GM23338 (cell line): Measurements from ENCODE around the gene OR8D2. TPM values are rescaled to one million over a fixed set of nuclear protein-coding genes. Genes with fewer than 3 reads are reported as not detected.

Source experiments
- ATAC-seq: fragments of 200-7000 bp; cut with Tn5 transposase; 3 replicates; pipeline ENCODE4 v1.9.1; 2020
- DNase-seq: peaks from one replicate; pipeline ENCODE4 v3.0.0-alpha.2; 2015; ENCODE audit warnings: low spot score
- H2AFZ ChIP-seq: fragments of 200-600 bp; sonication (generic); 2 replicates; pipeline ENCODE4 v1.8.0; 2016; ENCODE audit warnings: antibody characterized with exemption, mild to moderate bottlenecking, moderate library complexity
- H3F3A ChIP-seq: fragments of 200-600 bp; sonication (generic); replicated peaks from 2 replicates; pipeline ENCODE4 v1.8.0; 2017; ENCODE audit warnings: antibody characterized with exemption, mixed run types, low read depth
- H3K27ac ChIP-seq: fragments of 200-600 bp; sonication (generic); 2 replicates; pipeline ENCODE4 v1.6.1; 2016; ENCODE audit warnings: low read depth
- H3K27me3 ChIP-seq: fragments of 200-600 bp; sonication (generic); 2 replicates; pipeline ENCODE4 v1.8.0; 2016; ENCODE audit warnings: mild to moderate bottlenecking, mixed run types, moderate library complexity; ENCODE audit not compliant: insufficient read depth
- H3K36me3 ChIP-seq: fragments of 200-600 bp; sonication (generic); 2 replicates; pipeline ENCODE4 v1.8.0; 2016; ENCODE audit warnings: mild to moderate bottlenecking; ENCODE audit not compliant: insufficient read depth
- H3K4me1 ChIP-seq: fragments of 200-600 bp; sonication (generic); 2 replicates; pipeline ENCODE4 v1.8.0; 2016; ENCODE audit warnings: mild to moderate bottlenecking, moderate library complexity; ENCODE audit not compliant: insufficient read depth
- H3K4me2 ChIP-seq: fragments of 200-600 bp; sonication (generic); 2 replicates; pipeline ENCODE4 v1.7.1; 2017; ENCODE audit warnings: mixed run types
- H3K4me3 ChIP-seq: fragments of 200-600 bp; sonication (generic); 2 replicates; pipeline ENCODE4 v1.6.1; 2016; ENCODE audit warnings: mixed run types
- H3K79me2 ChIP-seq: fragments of 200-600 bp; sonication (generic); replicated peaks from 2 replicates; pipeline ENCODE4 v1.8.0; 2017; ENCODE audit warnings: mild to moderate bottlenecking; ENCODE audit not compliant: insufficient read depth
- H3K9me2 ChIP-seq: fragments of 200-600 bp; sonication (generic); 2 replicates; pipeline ENCODE4 v1.8.0; 2017; ENCODE audit not compliant: insufficient read depth
- H4K20me1 ChIP-seq: fragments of 200-600 bp; sonication (generic); replicated peaks from 2 replicates; pipeline ENCODE4 v1.8.0; 2017; ENCODE audit warnings: mild to moderate bottlenecking; ENCODE audit not compliant: insufficient read depth
- H3K27ac Mint-ChIP-seq: 2 replicates; pipeline ENCODE4 v1.8.0; 2020; ENCODE audit warnings: inconsistent platforms, mild to moderate bottlenecking, moderate library complexity, mixed read lengths
- H3K27me3 Mint-ChIP-seq: 3 replicates; pipeline ENCODE4 v1.8.0; 2022; ENCODE audit warnings: low read depth, mild to moderate bottlenecking, moderate library complexity, mixed read lengths, inconsistent platforms; ENCODE audit not compliant: insufficient read depth, poor library complexity
- H3K36me3 Mint-ChIP-seq: 3 replicates; pipeline ENCODE4 v1.8.0; 2021; ENCODE audit warnings: low read depth, mild to moderate bottlenecking, inconsistent platforms, moderate library complexity, mixed read lengths
- H3K4me1 Mint-ChIP-seq: 3 replicates; pipeline ENCODE4 v1.8.0; 2020; ENCODE audit warnings: mild to moderate bottlenecking, inconsistent platforms, mixed read lengths
- H3K4me3 Mint-ChIP-seq: 3 replicates; pipeline ENCODE4 v1.8.0; 2021; ENCODE audit warnings: moderate library complexity, mild to moderate bottlenecking, inconsistent platforms, mixed read lengths
- H3K9me3 Mint-ChIP-seq: 3 replicates; pipeline ENCODE4 v1.8.0; 2020; ENCODE audit warnings: moderate library complexity, mild to moderate bottlenecking, inconsistent platforms, mixed read lengths
- CTCF ChIP-seq, 2 experiments: fragments of 200-600 bp in 1 of 2; sonication (generic) in 1 of 2; conservative IDR thresholded peaks; 2 replicates each; pipeline versions ENCODE4 v1.5.1 to v1.6.1; 2016 to 2017; ENCODE audit warnings: antibody characterized with exemption in 2 of 2, low read depth in 2 of 2, mild to moderate bottlenecking in 2 of 2, moderate library complexity in 1 of 2
- EZH2phosphoT487 ChIP-seq: fragments of 200-600 bp; sonication (generic); IDR thresholded peaks from one replicate; pipeline ENCODE4 v1.8.1; 2018; ENCODE audit warnings: antibody characterized with exemption; ENCODE audit not compliant: unreplicated experiment
- JUNB ChIP-seq: IDR thresholded peaks from one replicate; pipeline ENCODE4 v1.6.1; 2016; ENCODE audit warnings: antibody characterized with exemption; ENCODE audit not compliant: unreplicated experiment
- NANOG ChIP-seq: IDR thresholded peaks from 2 replicates; pipeline ENCODE4 v1.6.1; 2016; ENCODE audit warnings: antibody characterized with exemption, borderline replicate concordance
- POLR2AphosphoS5 ChIP-seq: IDR thresholded peaks from 2 replicates; pipeline ENCODE4 v1.6.1; 2016; ENCODE audit warnings: antibody characterized with exemption, low read depth
- STAT1 ChIP-seq: IDR thresholded peaks from one replicate; pipeline ENCODE4 v1.6.1; 2016; ENCODE audit warnings: antibody characterized with exemption; ENCODE audit not compliant: unreplicated experiment
- ZNF114 ChIP-seq: fragments of 250-450 bp; sonication (Bioruptor Pico); IDR thresholded peaks from 2 replicates; pipeline ENCODE4 v1.5.0; 2020; ENCODE audit warnings: mild to moderate bottlenecking, moderate library complexity
- ZNF462 ChIP-seq: fragments of 250-450 bp; sonication (Bioruptor Pico); IDR thresholded peaks from 2 replicates; pipeline ENCODE4 v1.5.0; 2020; ENCODE audit warnings: mild to moderate bottlenecking, moderate library complexity
- polyA plus RNA-seq: library from polyadenylated mRNA; unstranded; fragments of >200 nt; fragmentation: Nextera tagmentation; extraction: Ambion mirVana; gene quantifications from 2 replicates; pipeline ENCODE4 v1.2.1, GENCODE V29; 2016
- total RNA-seq: library from RNA; depleted of rRNA; stranded (reverse); fragments of >200 nt; shearing (Covaris generic); gene quantifications from 2 replicates; pipeline ENCODE4 v1.2.3, GENCODE V29; 2014
- TF ChIP-seq, protein P1 (sequence below): IDR thresholded peaks from 2 replicates; pipeline ENCODE4 v1.6.1; 2016; ENCODE audit warnings: antibody characterized with exemption
- TF ChIP-seq, protein P2 (sequence below): IDR thresholded peaks from one replicate; pipeline ENCODE4 v1.6.1; 2018; ENCODE audit warnings: antibody characterized with exemption; ENCODE audit not compliant: unreplicated experiment

Gene OR8D2
- total and polyA plus RNA-seq, 2 experiments from 2014 or later: not detected

DNA sequence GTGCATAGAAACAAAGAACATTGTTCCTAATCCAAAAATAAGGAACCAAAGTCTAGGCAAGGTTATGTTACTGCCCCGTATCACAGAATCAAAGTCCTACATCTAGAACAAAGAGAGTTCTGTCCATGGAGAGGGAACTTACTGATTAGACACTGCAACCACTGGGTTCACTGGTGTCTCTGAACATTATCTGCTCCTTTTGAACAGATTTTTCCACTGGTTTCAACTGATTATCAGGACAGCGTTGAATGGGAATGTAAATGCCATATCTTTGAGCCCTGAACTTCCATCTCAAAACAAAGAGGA lies 20.1 kb upstream of the OR8D2 start (continued):
- TF ChIP-seq, protein P1, sequence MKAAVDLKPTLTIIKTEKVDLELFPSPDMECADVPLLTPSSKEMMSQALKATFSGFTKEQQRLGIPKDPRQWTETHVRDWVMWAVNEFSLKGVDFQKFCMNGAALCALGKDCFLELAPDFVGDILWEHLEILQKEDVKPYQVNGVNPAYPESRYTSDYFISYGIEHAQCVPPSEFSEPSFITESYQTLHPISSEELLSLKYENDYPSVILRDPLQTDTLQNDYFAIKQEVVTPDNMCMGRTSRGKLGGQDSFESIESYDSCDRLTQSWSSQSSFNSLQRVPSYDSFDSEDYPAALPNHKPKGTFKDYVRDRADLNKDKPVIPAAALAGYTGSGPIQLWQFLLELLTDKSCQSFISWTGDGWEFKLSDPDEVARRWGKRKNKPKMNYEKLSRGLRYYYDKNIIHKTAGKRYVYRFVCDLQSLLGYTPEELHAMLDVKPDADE: no peak
- no peak for TF ChIP-seq JUNB

DNA sequence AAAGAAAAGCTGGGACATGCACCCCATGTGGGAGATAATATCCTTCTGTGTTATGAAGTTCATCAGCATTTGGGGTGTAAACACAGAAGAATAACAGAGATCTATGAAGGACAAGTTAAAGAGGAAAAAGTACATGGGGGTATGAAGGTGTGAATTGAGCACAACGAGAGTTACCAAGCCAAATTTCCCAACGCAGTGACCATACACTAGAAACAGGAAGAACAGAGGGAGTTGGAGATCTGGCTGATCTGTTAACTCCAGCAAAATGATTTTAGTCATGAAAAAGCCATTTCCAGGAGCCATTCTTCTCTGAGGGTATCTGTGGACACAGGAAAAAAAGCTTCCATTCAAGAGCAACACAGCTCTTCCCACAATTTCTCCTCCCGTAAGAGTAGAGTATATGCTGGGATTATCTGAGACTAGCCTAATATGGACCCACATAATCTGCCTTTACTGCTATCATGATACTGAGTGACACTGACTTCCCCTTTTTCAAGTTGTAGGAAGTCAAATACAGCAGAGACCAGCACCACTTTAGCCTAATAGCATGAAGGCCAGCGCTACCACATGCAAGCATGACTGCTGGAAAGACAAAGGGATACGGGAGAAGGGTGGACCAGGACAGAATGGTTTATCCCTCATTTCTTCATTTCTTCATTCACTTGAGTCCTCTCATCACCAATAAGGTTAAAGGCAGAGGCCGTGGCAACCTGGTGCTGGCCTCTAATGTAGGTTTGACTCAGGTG lies 19.6 kb upstream of the OR8D2 start:
- Mint-ChIP-seq H3K36me3 (no peaks in the 10 kb centered on the region), H3K27ac (no peak overlapping the region), H3K27me3 (no peaks in the 10 kb centered on the region), H3K4me3 (no peak overlapping the region), H3K4me1 (no peaks in the 10 kb centered on the region), H3K9me3 (no peaks in the 10 kb centered on the region; the same call in 2 of the 3 replicates)
- no peaks in the 10 kb centered on the region for H3K27me3 ChIP-seq
- DNase-seq: no peak
- H3K4me3 ChIP-seq: no peak overlapping the region
- no peak overlapping the region for H3K27ac ChIP-seq
- ATAC-seq: no peak
- no peaks in the 10 kb centered on the region for H4K20me1 ChIP-seq
- no peak overlapping the region for H3K4me2 ChIP-seq
- H2AFZ ChIP-seq: 0 out of 2 replicates have a peak overlapping the region, but pooled peaks have one; percentile 10
- H3K4me1 ChIP-seq: no peaks in the 10 kb centered on the region
- no peaks in the 10 kb centered on the region for H3K79me2 ChIP-seq
- H3K36me3 ChIP-seq: no peaks in the 10 kb centered on the region
- H3F3A ChIP-seq: no peaks in the 10 kb centered on the region
- H3K9me2 ChIP-seq: no peaks in the 10 kb centered on the region
- TF ChIP-seq CTCF (conservative IDR thresholded peaks at IDR 0.05; ENCODE audit: low read depth in 2 of 2) (no peak), POLR2AphosphoS5 (no peak), STAT1 (no peak), JUNB (no peak), NANOG (no peak), EZH2phosphoT487 (no peak), ZNF114 (CRISPR knock-in tag) (no peak), ZNF462 (CRISPR knock-in tag) (no peak)
- TF ChIP-seq, protein P1: no peak
- TF ChIP-seq, protein P2, sequence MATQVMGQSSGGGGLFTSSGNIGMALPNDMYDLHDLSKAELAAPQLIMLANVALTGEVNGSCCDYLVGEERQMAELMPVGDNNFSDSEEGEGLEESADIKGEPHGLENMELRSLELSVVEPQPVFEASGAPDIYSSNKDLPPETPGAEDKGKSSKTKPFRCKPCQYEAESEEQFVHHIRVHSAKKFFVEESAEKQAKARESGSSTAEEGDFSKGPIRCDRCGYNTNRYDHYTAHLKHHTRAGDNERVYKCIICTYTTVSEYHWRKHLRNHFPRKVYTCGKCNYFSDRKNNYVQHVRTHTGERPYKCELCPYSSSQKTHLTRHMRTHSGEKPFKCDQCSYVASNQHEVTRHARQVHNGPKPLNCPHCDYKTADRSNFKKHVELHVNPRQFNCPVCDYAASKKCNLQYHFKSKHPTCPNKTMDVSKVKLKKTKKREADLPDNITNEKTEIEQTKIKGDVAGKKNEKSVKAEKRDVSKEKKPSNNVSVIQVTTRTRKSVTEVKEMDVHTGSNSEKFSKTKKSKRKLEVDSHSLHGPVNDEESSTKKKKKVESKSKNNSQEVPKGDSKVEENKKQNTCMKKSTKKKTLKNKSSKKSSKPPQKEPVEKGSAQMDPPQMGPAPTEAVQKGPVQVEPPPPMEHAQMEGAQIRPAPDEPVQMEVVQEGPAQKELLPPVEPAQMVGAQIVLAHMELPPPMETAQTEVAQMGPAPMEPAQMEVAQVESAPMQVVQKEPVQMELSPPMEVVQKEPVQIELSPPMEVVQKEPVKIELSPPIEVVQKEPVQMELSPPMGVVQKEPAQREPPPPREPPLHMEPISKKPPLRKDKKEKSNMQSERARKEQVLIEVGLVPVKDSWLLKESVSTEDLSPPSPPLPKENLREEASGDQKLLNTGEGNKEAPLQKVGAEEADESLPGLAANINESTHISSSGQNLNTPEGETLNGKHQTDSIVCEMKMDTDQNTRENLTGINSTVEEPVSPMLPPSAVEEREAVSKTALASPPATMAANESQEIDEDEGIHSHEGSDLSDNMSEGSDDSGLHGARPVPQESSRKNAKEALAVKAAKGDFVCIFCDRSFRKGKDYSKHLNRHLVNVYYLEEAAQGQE: no peak
